Measurements from ENCODE around the gene PDE9A. TPM values are rescaled to one million over a fixed set of nuclear protein-coding genes. Genes with fewer than 3 reads are reported as not detected.

The PDE9A gene
- total and polyA plus RNA-seq, 2 experiments from 2014 or later, result 6.8 to 14.2 TPM

DNA sequence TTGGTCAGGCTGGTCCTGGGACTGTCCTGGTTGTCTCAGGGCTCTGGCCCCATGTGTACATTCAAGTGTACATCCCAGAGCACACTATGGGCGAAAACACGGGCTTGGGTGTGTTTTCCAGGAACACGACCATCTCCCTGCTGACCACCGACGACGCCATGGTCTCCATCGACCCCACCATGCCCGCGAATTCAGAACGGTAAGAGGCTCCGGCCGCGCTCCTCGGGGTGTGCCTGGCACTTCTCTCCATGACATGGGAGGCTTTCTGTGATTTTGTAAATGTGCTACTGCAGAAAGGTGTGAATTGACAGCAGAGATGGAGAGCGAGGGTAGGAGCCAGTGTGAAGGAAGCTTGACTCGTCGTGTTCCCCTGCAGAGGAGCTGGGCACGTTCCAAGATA, 34.4 kb downstream of the PDE9A start:
- no peaks in the 10 kb centered on the region for H3K36me3 ChIP-seq
- TF ChIP-seq, protein P1, sequence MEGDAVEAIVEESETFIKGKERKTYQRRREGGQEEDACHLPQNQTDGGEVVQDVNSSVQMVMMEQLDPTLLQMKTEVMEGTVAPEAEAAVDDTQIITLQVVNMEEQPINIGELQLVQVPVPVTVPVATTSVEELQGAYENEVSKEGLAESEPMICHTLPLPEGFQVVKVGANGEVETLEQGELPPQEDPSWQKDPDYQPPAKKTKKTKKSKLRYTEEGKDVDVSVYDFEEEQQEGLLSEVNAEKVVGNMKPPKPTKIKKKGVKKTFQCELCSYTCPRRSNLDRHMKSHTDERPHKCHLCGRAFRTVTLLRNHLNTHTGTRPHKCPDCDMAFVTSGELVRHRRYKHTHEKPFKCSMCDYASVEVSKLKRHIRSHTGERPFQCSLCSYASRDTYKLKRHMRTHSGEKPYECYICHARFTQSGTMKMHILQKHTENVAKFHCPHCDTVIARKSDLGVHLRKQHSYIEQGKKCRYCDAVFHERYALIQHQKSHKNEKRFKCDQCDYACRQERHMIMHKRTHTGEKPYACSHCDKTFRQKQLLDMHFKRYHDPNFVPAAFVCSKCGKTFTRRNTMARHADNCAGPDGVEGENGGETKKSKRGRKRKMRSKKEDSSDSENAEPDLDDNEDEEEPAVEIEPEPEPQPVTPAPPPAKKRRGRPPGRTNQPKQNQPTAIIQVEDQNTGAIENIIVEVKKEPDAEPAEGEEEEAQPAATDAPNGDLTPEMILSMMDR (IDR thresholded peaks at IDR 0.05; ENCODE audit: low read depth, low read length), result no peak
- H3K4me3 ChIP-seq, result no peak overlapping the region
- no peak overlapping the region for H3K27ac ChIP-seq
- no peak for DNase-seq (ENCODE audit: low read depth in 1 of 2, low spot score in 1 of 2)
- no peaks in the 10 kb centered on the region for H3K9me3 ChIP-seq (ENCODE audit: low read depth)
- H3K27me3 ChIP-seq, result no peaks in the 10 kb centered on the region
- no peaks in the 10 kb centered on the region for H3K4me1 ChIP-seq (ENCODE audit: low read depth)

DNA sequence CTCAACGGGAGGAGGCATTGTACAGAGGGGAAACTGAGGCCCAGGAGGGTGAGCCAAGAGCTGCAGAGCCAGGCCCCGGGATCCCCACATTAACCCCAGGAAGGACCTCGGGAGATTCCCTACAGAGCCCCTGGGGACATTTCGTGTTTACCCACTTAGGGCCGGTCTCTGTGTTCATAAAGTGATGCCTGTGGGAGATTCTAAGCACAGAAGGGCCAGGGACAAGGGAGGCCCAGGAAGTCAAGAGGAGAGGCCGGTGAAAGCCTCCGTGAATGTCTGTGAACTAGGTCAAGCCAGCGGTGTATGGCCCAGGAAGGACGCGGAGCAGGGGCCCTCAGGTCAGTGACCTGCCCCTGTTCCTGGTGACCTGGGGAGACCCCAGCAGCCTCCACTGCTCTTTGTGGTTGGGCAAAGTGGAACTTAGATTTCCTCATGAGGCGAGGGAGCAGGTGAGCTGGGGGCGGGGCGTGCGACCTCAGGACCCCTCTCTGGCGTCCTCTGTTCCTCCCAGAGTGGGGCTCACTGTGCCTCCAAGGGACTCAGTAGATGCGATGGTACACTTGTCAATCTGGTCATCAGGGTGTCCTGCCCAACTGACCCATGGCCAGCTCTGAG, 34.9 kb downstream of the PDE9A start:
- TF ChIP-seq, protein P1 (IDR thresholded peaks at IDR 0.05; ENCODE audit: low read depth, low read length), result no peak
- H3K27ac ChIP-seq, result no peak overlapping the region
- no peak for DNase-seq (ENCODE audit: low read depth in 1 of 2, low spot score in 1 of 2)
- H3K27me3 ChIP-seq, result no peaks in the 10 kb centered on the region
- no peaks in the 10 kb centered on the region for H3K9me3 ChIP-seq (ENCODE audit: low read depth)
- no peaks in the 10 kb centered on the region for H3K4me1 ChIP-seq (ENCODE audit: low read depth)
- H3K4me3 ChIP-seq, result no peak overlapping the region
- no peaks in the 10 kb centered on the region for H3K36me3 ChIP-seq

DNA sequence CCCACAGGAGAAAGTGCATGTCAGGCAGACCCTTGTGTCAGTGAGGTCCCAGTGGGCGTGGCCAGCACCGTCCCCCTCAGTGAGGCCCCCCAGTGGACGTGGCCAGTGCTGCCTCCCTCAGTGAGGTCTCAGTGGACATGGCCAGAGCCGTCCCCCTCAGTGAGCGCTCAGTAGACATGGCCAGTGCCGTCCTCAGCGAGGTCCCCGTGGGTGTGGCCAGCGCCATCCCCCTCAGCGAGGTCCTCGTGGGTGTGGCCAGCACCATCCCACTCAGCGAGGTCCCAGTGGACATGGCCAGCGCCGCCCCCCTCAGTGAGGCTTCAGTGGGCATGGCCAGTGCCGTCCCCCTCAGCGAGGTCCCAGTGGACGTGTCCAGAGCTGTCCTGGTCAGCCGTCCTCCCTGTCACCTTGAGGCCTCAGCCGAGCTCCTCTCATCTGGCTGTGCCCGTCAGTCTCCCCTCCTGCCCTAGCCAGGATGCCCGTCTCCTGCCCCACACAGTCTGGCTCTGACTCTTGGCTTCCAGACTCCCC, 35.5 kb downstream of the PDE9A start:
- Histone ChIP-seq H3K9me3 (ENCODE audit: low read depth) (no peaks in the 10 kb centered on the region), H3K27ac (no peak overlapping the region), H3K4me1 (ENCODE audit: low read depth) (no peaks in the 10 kb centered on the region), H3K27me3 (no peaks in the 10 kb centered on the region), H3K36me3 (no peaks in the 10 kb centered on the region), H3K4me3 (no peak overlapping the region)
- TF ChIP-seq, protein P1 (IDR thresholded peaks at IDR 0.05; ENCODE audit: low read depth, low read length), result no peak
- DNase-seq (ENCODE audit: low read depth in 1 of 2, low spot score in 1 of 2), result no peak

DNA sequence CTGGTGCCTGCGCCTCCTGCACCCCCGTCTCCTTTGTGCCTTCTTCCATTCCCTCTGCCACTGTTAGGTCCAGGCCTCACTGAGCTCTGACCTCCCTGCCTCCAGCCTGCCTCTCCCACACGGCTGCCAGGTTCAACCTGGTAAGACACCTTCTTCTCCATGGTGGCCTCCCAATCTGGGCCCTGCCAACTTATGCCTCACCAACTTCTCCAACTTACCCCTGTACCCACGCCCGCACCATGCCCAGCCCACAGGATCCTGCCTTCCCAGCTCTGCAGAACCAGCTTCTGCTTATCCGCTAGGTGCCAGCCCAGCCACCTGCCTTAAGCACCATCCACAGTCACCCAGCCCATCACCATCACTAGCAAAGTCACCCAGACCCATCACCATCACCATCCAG, 37.2 kb downstream of the PDE9A start:
- H3K27me3 ChIP-seq, result no peaks in the 10 kb centered on the region
- no peak for DNase-seq (ENCODE audit: low read depth in 1 of 2, low spot score in 1 of 2)
- TF ChIP-seq, protein P1 (IDR thresholded peaks at IDR 0.05; ENCODE audit: low read depth, low read length), result no peak
- no peaks in the 10 kb centered on the region for H3K36me3 ChIP-seq
- no peaks in the 10 kb centered on the region for H3K4me1 ChIP-seq (ENCODE audit: low read depth)
- no peak overlapping the region for H3K4me3 ChIP-seq
- no peaks in the 10 kb centered on the region for H3K9me3 ChIP-seq (ENCODE audit: low read depth)
- no peak overlapping the region for H3K27ac ChIP-seq

DNA sequence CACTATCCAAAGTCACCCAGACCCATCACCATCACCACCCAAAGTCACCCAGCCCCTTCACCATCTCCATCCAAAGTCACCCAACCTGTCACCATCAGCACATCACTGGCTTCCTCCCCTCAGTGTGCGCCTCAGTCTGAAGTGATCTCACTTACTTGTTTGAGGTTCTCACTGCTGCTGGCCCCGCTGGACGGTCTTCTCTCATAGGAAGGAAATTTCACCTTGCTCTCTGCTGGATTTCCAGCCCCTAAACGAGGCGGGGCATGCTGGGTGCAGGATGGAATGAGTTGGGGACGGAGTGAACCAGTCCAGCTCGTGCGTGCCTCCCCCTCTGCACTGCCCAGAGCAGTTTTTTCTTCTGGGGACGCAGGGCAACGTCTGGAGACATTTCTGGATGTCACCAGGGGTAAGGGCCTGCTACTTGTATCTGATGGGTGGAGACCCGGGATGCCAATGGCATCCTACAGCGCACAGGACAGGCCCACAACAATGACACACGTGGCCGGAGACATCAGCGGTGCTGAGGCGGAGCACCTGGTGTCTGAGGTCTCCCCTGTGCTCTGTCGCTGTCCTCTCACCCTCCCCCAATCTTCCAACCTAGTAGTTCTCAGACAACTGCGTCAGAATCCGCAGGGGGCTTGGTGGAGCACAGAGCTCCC, 38.6 kb downstream of the PDE9A start:
- no peaks in the 10 kb centered on the region for H3K27me3 ChIP-seq
- no peak overlapping the region for H3K4me3 ChIP-seq
- H3K4me1 ChIP-seq (ENCODE audit: low read depth), result no peaks in the 10 kb centered on the region
- no peak overlapping the region for H3K27ac ChIP-seq
- TF ChIP-seq, protein P1 (IDR thresholded peaks at IDR 0.05; ENCODE audit: low read depth, low read length), result no peak
- H3K9me3 ChIP-seq (ENCODE audit: low read depth), result no peaks in the 10 kb centered on the region
- no peaks in the 10 kb centered on the region for H3K36me3 ChIP-seq
- no peak for DNase-seq (ENCODE audit: low read depth in 1 of 2, low spot score in 1 of 2)
